HG03175 (cell line): ENCODE measurements around the gene UEVLD.

Experiments used
- ATAC-seq: cut with Tn5 transposase; IDR thresholded peaks from one replicate; pipeline ENCODE4 v1.9.1; 2021; ENCODE audit warnings: mild to moderate bottlenecking, moderate library complexity; ENCODE audit not compliant: unreplicated experiment

Gene UEVLD

DNA sequence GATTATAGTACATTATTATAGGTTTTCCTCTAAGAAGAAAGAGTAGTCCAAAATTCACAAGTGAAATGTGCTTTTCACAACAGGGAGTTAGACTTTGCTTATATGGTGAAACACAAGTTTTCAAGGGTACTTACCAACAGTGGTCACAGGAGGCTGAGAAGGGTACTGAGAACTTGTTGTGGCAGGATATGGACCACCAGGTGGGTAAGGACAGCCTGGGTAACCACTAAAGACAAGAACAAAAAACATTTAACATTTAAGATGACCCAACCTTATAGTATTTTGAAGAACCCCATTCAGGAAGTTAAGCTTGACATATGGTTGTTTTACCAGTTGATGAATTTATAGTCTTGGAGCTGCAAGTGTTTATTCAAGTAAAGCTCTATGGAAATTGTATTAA is 86.2 kb downstream of the UEVLD start:
- ATAC-seq = no peak

DNA sequence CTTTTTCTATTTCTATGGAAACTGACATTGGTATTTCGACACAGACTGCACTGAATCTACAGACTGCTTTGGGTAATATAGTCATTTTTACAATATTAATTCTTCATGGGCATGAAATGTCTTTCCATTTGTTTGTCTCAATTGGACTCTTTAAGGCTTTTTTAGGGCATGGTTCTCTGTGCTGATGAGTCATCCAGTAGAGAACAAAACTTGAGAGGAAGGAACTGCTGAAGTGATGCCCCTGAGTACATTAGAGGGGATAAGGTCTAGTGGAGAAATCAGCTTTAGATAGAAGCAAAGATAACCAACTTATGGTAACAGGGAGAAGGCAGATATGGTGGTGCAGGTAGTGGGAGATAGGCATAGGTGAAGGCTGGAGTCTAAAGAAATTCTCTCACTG is 86.9 kb downstream of the UEVLD start:
- ATAC-seq = no peak

DNA sequence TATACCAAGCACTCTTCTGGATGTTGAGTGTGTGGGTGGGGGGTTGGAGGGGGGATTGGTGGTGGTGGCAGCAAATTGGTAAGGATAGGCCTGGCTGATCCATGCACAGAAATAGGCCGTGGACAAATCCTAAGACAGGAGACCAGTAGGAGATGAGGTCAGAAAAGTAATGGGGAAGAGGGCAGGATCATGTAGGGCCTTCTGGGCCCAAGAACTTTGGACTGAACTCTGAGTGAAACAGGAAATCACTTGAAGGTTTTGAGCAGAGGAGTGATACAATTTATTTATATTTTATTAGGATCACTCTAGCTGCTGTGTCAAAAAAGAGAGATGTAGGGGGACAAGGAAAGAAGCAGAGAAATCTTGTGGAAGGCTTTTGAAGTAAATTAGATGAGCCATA is 90.5 kb downstream of the UEVLD start:
- no peak for ATAC-seq

DNA sequence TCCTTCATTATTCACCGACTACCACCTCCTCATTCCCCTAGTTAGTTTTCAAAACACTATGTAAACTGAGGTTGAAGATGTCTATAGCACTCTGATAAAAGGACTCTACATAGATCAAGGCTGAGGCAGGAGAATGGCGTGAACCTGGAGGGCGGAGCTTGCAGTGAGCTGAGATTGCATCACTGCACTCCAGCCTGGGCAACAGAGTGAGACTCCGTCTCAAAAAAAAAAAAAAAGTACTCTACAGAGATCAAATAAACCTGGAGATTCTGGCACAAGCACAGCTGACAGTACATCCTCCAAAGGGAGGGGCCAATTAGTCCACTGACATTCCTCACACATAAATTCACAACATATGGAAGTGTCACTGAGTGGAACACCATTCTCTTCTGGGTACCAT is 92.8 kb downstream of the UEVLD start:
- no peak for ATAC-seq

DNA sequence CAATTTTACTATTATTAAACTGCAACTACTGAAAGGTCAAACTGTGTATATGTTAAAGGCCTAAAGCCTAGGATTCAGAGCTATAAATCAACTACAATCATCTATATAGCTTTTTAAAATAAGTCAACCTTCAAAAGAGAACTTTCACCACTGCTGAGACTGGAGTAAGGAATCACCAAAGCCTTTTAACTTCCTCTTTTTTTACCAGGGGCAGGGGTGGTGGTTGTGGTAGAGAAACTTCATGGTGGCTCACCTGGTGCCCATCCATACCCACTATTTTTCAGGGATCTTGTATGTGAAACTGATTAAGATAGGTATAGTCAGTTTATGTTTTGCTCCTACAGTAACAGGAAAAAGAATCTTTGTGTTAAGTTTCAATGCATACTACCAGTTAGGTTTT is 93.3 kb downstream of the UEVLD start:
- no peak for ATAC-seq

DNA sequence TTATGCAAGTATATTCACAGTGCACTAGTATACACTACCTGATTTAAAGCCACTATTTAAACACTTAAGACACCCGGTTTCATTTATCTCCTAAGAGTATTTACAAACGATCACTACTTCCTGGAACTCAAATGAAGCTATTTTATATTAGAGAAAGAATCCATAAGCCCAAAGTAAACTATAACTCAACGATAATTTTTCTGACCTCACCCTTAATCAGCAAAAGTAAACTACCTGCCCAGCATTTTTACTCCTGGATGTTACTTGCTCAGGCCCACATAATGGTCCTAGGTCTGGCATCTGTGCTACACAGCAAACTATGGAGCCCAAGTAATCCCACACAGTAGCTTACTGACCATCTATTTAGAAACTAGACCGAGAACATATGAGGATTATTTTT is 95.2 kb downstream of the UEVLD start:
- ATAC-seq = no peak

DNA sequence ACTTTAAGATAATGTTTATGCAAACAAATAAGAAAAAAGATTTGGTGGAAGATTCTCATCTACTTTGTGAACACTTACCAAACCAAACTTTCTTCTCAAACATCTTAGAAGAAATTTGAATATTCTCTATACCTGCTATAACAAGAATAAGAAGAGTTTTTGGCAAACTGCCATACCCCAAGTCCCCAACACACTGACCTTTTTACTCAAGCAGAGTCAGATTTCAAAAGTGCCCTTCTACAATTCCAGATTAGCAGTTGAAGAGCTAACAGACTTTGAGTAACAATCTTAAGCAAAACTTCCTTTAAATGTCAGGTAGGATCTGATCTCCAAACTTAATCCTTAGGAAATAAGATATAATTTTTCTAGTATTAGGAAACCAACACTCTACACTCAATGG is 95.6 kb downstream of the UEVLD start:
- ATAC-seq = no peak

DNA sequence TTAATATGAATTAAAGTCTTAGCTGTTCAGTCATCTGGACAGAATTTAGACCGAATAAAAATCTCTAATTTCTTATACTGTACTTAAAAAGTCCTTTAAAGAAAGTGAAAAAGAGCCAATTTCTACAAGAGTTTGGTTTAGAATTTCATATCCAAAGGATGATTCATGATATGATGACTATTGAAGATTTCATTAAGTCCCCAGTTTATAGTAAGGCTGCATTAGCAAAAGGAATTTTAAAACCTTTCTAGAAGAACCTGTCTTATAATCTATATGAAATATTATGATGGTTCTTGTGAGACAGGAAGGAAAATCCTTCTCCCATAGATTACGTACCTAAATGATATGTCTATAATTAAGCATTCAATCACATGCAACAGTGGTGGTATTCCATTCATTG is 96.6 kb downstream of the UEVLD start:
- ATAC-seq = no peak

DNA sequence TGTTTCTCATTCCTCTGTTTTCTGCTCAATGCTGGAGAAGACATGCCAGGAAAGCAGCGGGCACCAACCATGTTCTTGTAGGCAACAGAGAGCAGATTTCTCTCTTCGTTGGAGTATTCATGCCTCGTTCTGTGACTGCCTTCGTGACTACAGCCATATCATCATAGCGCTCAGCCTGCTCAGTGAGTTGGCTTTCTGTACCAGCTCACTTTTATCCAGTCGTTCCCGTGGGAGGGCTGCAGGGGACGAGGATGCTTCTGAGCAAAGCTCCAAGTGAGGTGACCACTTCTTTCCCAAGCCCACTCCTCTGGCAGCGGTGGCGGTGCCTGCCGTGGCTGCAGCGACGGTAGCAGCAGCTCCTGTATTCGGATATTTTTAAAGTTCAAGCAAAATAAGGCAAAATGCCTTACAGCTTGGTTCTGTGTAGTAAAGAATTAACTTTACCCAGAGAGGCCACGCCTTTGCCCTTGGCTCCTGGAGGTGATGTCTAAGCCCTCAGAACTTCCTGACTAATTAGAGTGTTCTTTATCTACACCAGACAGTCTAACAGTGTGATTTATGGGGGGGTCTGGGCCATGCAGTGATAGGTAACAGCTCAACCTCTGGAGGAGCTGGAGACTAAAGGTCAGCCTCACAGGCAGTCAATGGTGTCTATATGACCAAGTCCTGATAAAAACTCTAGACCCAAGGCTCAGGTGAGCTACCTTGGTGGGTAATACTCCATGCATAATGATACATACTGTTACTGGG is 97.6 kb downstream of the UEVLD start:
- no peak for ATAC-seq

DNA sequence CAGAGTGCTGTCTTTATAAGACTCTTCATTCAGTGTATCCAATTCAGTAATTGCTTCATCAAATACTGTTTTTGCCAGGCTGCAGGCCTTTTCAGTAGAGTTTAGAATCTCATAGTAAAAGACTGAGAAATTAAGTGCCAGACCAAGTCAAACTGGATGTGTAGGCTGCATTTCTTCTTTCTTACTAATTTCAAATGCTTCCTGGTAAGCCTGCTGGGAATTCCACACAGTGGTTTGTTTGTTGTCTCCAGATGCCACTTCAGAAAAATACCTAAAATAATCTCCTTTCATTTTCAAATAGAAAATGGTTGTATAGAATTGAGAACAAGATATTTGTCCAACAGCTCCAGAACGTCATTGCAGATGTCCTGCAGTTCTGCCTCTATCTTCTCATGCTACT is 98.2 kb downstream of the UEVLD start:
- ATAC-seq = no peak

DNA sequence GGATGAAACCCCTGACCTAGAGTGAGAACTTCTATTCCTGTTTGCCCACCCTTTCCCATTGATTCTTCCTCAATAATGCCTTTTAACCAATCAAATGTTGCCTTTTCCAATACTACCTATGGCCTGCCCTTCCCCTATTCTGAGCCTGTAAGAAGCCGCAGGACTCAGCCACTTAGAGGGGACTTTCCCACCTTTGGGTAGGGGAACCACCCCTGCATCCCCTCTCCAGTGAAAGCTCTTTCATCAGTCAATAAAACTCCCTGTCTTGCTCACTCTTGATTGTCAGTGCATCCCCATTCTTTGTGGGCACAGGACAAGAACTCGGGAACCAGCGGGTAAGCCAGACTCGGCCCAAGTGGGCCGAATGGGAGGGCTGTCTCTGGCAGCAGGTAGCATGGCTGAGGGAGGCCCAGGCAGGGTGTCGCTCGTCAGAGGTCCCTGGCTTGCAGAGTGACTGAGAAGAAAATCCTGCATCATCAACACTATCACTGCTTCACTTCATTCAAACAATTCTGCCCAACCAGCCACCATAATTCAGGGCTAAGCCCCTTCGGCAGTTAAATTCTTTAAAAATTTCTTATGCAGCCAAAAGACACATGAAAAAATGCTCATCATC is 102.5 kb downstream of the UEVLD start:
- ATAC-seq = no peak
